GM23338 (cell line): Measurements from ENCODE around the gene TBC1D5. TPM values are rescaled to one million over a fixed set of nuclear protein-coding genes. Genes with fewer than 3 reads are reported as not detected.

Source experiments
- ATAC-seq: fragments of 200-7000 bp; cut with Tn5 transposase; 3 replicates; pipeline ENCODE4 v1.9.1; 2020
- DNase-seq: peaks from one replicate; pipeline ENCODE4 v3.0.0-alpha.2; 2015; ENCODE audit warnings: low spot score
- H2AFZ ChIP-seq: fragments of 200-600 bp; sonication (generic); 2 replicates; pipeline ENCODE4 v1.8.0; 2016; ENCODE audit warnings: antibody characterized with exemption, mild to moderate bottlenecking, moderate library complexity
- H3F3A ChIP-seq: fragments of 200-600 bp; sonication (generic); replicated peaks from 2 replicates; pipeline ENCODE4 v1.8.0; 2017; ENCODE audit warnings: antibody characterized with exemption, mixed run types, low read depth
- H3K27ac ChIP-seq: fragments of 200-600 bp; sonication (generic); 2 replicates; pipeline ENCODE4 v1.6.1; 2016; ENCODE audit warnings: low read depth
- H3K27me3 ChIP-seq: fragments of 200-600 bp; sonication (generic); 2 replicates; pipeline ENCODE4 v1.8.0; 2016; ENCODE audit warnings: mild to moderate bottlenecking, mixed run types, moderate library complexity; ENCODE audit not compliant: insufficient read depth
- H3K36me3 ChIP-seq: fragments of 200-600 bp; sonication (generic); 2 replicates; pipeline ENCODE4 v1.8.0; 2016; ENCODE audit warnings: mild to moderate bottlenecking; ENCODE audit not compliant: insufficient read depth
- H3K4me1 ChIP-seq: fragments of 200-600 bp; sonication (generic); 2 replicates; pipeline ENCODE4 v1.8.0; 2016; ENCODE audit warnings: mild to moderate bottlenecking, moderate library complexity; ENCODE audit not compliant: insufficient read depth
- H3K4me2 ChIP-seq: fragments of 200-600 bp; sonication (generic); 2 replicates; pipeline ENCODE4 v1.7.1; 2017; ENCODE audit warnings: mixed run types
- H3K4me3 ChIP-seq: fragments of 200-600 bp; sonication (generic); 2 replicates; pipeline ENCODE4 v1.6.1; 2016; ENCODE audit warnings: mixed run types
- H3K79me2 ChIP-seq: fragments of 200-600 bp; sonication (generic); replicated peaks from 2 replicates; pipeline ENCODE4 v1.8.0; 2017; ENCODE audit warnings: mild to moderate bottlenecking; ENCODE audit not compliant: insufficient read depth
- H3K9me2 ChIP-seq: fragments of 200-600 bp; sonication (generic); 2 replicates; pipeline ENCODE4 v1.8.0; 2017; ENCODE audit not compliant: insufficient read depth
- H4K20me1 ChIP-seq: fragments of 200-600 bp; sonication (generic); replicated peaks from 2 replicates; pipeline ENCODE4 v1.8.0; 2017; ENCODE audit warnings: mild to moderate bottlenecking; ENCODE audit not compliant: insufficient read depth
- H3K27ac Mint-ChIP-seq: 2 replicates; pipeline ENCODE4 v1.8.0; 2020; ENCODE audit warnings: inconsistent platforms, mild to moderate bottlenecking, moderate library complexity, mixed read lengths
- H3K27me3 Mint-ChIP-seq: 3 replicates; pipeline ENCODE4 v1.8.0; 2022; ENCODE audit warnings: low read depth, mild to moderate bottlenecking, moderate library complexity, mixed read lengths, inconsistent platforms; ENCODE audit not compliant: insufficient read depth, poor library complexity
- H3K36me3 Mint-ChIP-seq: 3 replicates; pipeline ENCODE4 v1.8.0; 2021; ENCODE audit warnings: low read depth, mild to moderate bottlenecking, inconsistent platforms, moderate library complexity, mixed read lengths
- H3K4me1 Mint-ChIP-seq: 3 replicates; pipeline ENCODE4 v1.8.0; 2020; ENCODE audit warnings: mild to moderate bottlenecking, inconsistent platforms, mixed read lengths
- H3K4me3 Mint-ChIP-seq: 3 replicates; pipeline ENCODE4 v1.8.0; 2021; ENCODE audit warnings: moderate library complexity, mild to moderate bottlenecking, inconsistent platforms, mixed read lengths
- H3K9me3 Mint-ChIP-seq: 3 replicates; pipeline ENCODE4 v1.8.0; 2020; ENCODE audit warnings: moderate library complexity, mild to moderate bottlenecking, inconsistent platforms, mixed read lengths
- CREB1 ChIP-seq: fragments of 250-450 bp; sonication (Bioruptor Pico); IDR thresholded peaks from 2 replicates; pipeline ENCODE4 v1.5.0; 2020; ENCODE audit warnings: low read depth, mild to moderate bottlenecking, moderate library complexity
- CTCF ChIP-seq, 2 experiments: fragments of 200-600 bp in 1 of 2; sonication (generic) in 1 of 2; conservative IDR thresholded peaks; 2 replicates each; pipeline versions ENCODE4 v1.5.1 to v1.6.1; 2016 to 2017; ENCODE audit warnings: antibody characterized with exemption in 2 of 2, low read depth in 2 of 2, mild to moderate bottlenecking in 2 of 2, moderate library complexity in 1 of 2
- ETS1 ChIP-seq: IDR thresholded peaks from 2 replicates; pipeline ENCODE4 v1.6.1; 2016; ENCODE audit warnings: antibody characterized with exemption
- EZH2 ChIP-seq: fragments of 200-600 bp; sonication (generic); IDR thresholded peaks from one replicate; pipeline ENCODE4 v1.8.0; 2017; ENCODE audit warnings: antibody characterized with exemption, mild to moderate bottlenecking, low read depth; ENCODE audit not compliant: unreplicated experiment
- EZH2phosphoT487 ChIP-seq: fragments of 200-600 bp; sonication (generic); IDR thresholded peaks from one replicate; pipeline ENCODE4 v1.8.1; 2018; ENCODE audit warnings: antibody characterized with exemption; ENCODE audit not compliant: unreplicated experiment
- NANOG ChIP-seq: IDR thresholded peaks from 2 replicates; pipeline ENCODE4 v1.6.1; 2016; ENCODE audit warnings: antibody characterized with exemption, borderline replicate concordance
- ZNF114 ChIP-seq: fragments of 250-450 bp; sonication (Bioruptor Pico); IDR thresholded peaks from 2 replicates; pipeline ENCODE4 v1.5.0; 2020; ENCODE audit warnings: mild to moderate bottlenecking, moderate library complexity
- ZNF331 ChIP-seq: fragments of 250-450 bp; sonication (Bioruptor Pico); IDR thresholded peaks from 2 replicates; pipeline ENCODE4 v1.5.0; 2020; ENCODE audit warnings: low read depth, mild to moderate bottlenecking, moderate library complexity
- ZNF462 ChIP-seq: fragments of 250-450 bp; sonication (Bioruptor Pico); IDR thresholded peaks from 2 replicates; pipeline ENCODE4 v1.5.0; 2020; ENCODE audit warnings: mild to moderate bottlenecking, moderate library complexity
- polyA plus RNA-seq: library from polyadenylated mRNA; unstranded; fragments of >200 nt; fragmentation: Nextera tagmentation; extraction: Ambion mirVana; gene quantifications from 2 replicates; pipeline ENCODE4 v1.2.1, GENCODE V29; 2016
- total RNA-seq: library from RNA; depleted of rRNA; stranded (reverse); fragments of >200 nt; shearing (Covaris generic); gene quantifications from 2 replicates; pipeline ENCODE4 v1.2.3, GENCODE V29; 2014

The TBC1D5 gene
- total and polyA plus RNA-seq, 2 experiments from 2014 or later, result 21.8 to 48.1 TPM

GRCh38 chr3:17442332-17443049, 299.9 kb downstream of the TBC1D5 start:
- Mint-ChIP-seq H3K27me3 (no peaks in the 10 kb centered on the region), H3K4me1 (0 out of 3 replicates have a peak, but pooled peaks cover 5% of the 10 kb centered on the region), H3K36me3 (no peaks in the 10 kb centered on the region; the same call in 2 of the 3 replicates), H3K27ac (no peak overlapping the region), H3K9me3 (no peaks in the 10 kb centered on the region; the same call in 2 of the 3 replicates), H3K4me3 (no peak overlapping the region)
- no peaks in the 10 kb centered on the region for H3K36me3 ChIP-seq
- no peak overlapping the region for H3K4me3 ChIP-seq
- no peaks in the 10 kb centered on the region for H3K79me2 ChIP-seq
- no peaks in the 10 kb centered on the region for H3K9me2 ChIP-seq
- TF ChIP-seq ZNF114 (CRISPR knock-in tag) (no peak), CREB1 (CRISPR knock-in tag) (no peak), CTCF (conservative IDR thresholded peaks at IDR 0.05; ENCODE audit: low read depth in 2 of 2) (no peak), ZNF462 (CRISPR knock-in tag) (no peak), ZNF331 (CRISPR knock-in tag) (no peak), EZH2 (no peak), ETS1 (no peak), EZH2phosphoT487 (no peak), NANOG (no peak)
- no peak for ATAC-seq
- H3K27me3 ChIP-seq, result no peaks in the 10 kb centered on the region
- no peak overlapping the region for H2AFZ ChIP-seq
- no peaks in the 10 kb centered on the region for H3F3A ChIP-seq
- H3K4me1 ChIP-seq, result no peaks in the 10 kb centered on the region
- H3K4me2 ChIP-seq, result no peak overlapping the region
- H3K27ac ChIP-seq, result no peak overlapping the region
- DNase-seq, result no peak
- no peaks in the 10 kb centered on the region for H4K20me1 ChIP-seq
